Endodermal cell (in vitro differentiated cells): Measurements from ENCODE around the gene S100A16. TPM values are rescaled to one million over a fixed set of nuclear protein-coding genes. Genes with fewer than 3 reads are reported as not detected.

Source experiments
- DNase-seq: peaks from one replicate; pipeline ENCODE4 v3.0.0-alpha.2; 2017
- H3K27ac ChIP-seq: 2 replicates; pipeline ENCODE4 v1.5.1; 2013; ENCODE audit warnings: mild to moderate bottlenecking, low read depth, low read length, moderate library complexity
- H3K27me3 ChIP-seq: 2 replicates; pipeline ENCODE4 v1.6.1; 2013; ENCODE audit warnings: mild to moderate bottlenecking, low read length, moderate library complexity; ENCODE audit not compliant: insufficient read depth, control insufficient read depth, poor library complexity, severe bottlenecking
- H3K36me3 ChIP-seq: 2 replicates; pipeline ENCODE4 v1.7.0; 2013; ENCODE audit warnings: mild to moderate bottlenecking, low read length, moderate library complexity; ENCODE audit not compliant: control insufficient read depth, insufficient read depth
- H3K4me1 ChIP-seq: one replicate; pipeline ENCODE4 v1.7.0; 2013; ENCODE audit warnings: low read length; ENCODE audit not compliant: control insufficient read depth, insufficient read depth
- H3K4me3 ChIP-seq: 2 replicates; pipeline ENCODE4 v1.5.1; 2013; ENCODE audit warnings: mild to moderate bottlenecking, low read length, moderate library complexity
- H3K9ac ChIP-seq: 2 replicates; pipeline ENCODE4 v1.6.1; 2013; ENCODE audit warnings: mild to moderate bottlenecking, low read length, moderate library complexity; ENCODE audit not compliant: poor library complexity, severe bottlenecking; ENCODE audit errors: extremely low read depth
- H3K9me3 ChIP-seq: 2 replicates; pipeline ENCODE4 v1.6.1; 2013; ENCODE audit warnings: mild to moderate bottlenecking, low read length, moderate library complexity; ENCODE audit not compliant: control insufficient read depth
- H3K27ac Mint-ChIP-seq: 2 replicates; pipeline ENCODE4 v1.8.0; 2020; ENCODE audit warnings: mixed read lengths
- H3K27me3 Mint-ChIP-seq: 2 replicates; pipeline ENCODE4 v1.8.0; 2021; ENCODE audit warnings: mild to moderate bottlenecking, mixed read lengths; ENCODE audit not compliant: insufficient read depth
- H3K36me3 Mint-ChIP-seq: 2 replicates; pipeline ENCODE4 v1.8.0; 2020; ENCODE audit warnings: low read depth, mixed read lengths
- H3K4me1 Mint-ChIP-seq: 2 replicates; pipeline ENCODE4 v1.8.0; 2020; ENCODE audit warnings: mixed read lengths
- H3K4me3 Mint-ChIP-seq: 2 replicates; pipeline ENCODE4 v1.8.0; 2020; ENCODE audit warnings: mild to moderate bottlenecking, moderate library complexity, mixed read lengths
- H3K9me3 Mint-ChIP-seq: 2 replicates; pipeline ENCODE4 v1.8.0; 2020; ENCODE audit warnings: mild to moderate bottlenecking, mixed read lengths
- CTCF ChIP-seq: fragments of 200-600 bp; sonication (generic); conservative IDR thresholded peaks from 2 replicates; pipeline ENCODE4 v1.5.0; 2021; ENCODE audit warnings: antibody characterized with exemption, mild to moderate bottlenecking
- WGBS, 2 experiments: methylation state at CpG; one replicate each; pipeline versions ENCODE4 v1.1.5 to v1.1.7; 2013; ENCODE audit warnings: missing lambda C conversion rate in 2 of 2, mixed read lengths in 1 of 2; ENCODE audit not compliant: insufficient coverage in 1 of 2, insufficient read length in 1 of 2; 5-methylcytosine and 5-hydroxymethylcytosine counted together
- total RNA-seq, 2 donors: library from RNA; stranded (reverse); fragmentation: NEBNext Ultra II Directional in 1 of 2; extraction: Animal tissue kit (Norgen Biotek cat#: 25700) in 1 of 2; gene quantifications; 2 replicates in 1 of 2; 3 replicates in 1 of 2; pipeline ENCODE4 v1.2.1, GENCODE V29; 2021

Gene S100A16
- total RNA-seq, 2 donors from 2014 or later: 149 to 152 TPM

- no peaks in the 10 kb centered on the region for H3K36me3 Mint-ChIP-seq
- peaks cover 2% of the 10 kb centered on the region for H3K9me3 Mint-ChIP-seq
- peak overlapping the region; percentile 42 for H3K4me3 Mint-ChIP-seq
- no peak for TF ChIP-seq CTCF
- peaks cover 7% of the 10 kb centered on the region for H3K27me3 Mint-ChIP-seq
- peak overlapping the region; percentile 78 for H3K27ac Mint-ChIP-seq
- H3K9me3 ChIP-seq: no peaks in the 10 kb centered on the region
- H3K27ac ChIP-seq: peak overlapping the region; percentile 40
- peak; percentile 80 for DNase-seq
- no peak overlapping the region for H3K9ac ChIP-seq
- H3K27me3 ChIP-seq: no peaks in the 10 kb centered on the region
- no peaks in the 10 kb centered on the region for H3K36me3 ChIP-seq
- H3K4me1 Mint-ChIP-seq: peaks cover 29% of the 10 kb centered on the region
- 72 to 79% methylated on average over 13 to 22 of the region's 22 CpGs for WGBS, 2 experiments
- H3K4me3 ChIP-seq: no peak overlapping the region
- H3K4me1 ChIP-seq: peaks cover 11% of the 10 kb centered on the region
These were observed 45.1 kb downstream of the S100A16 start for GRCh38 chr1:153567621-153568366.

GRCh38 chr1:153566414-153567371 lies 46.2 kb downstream of the S100A16 start:
- Histone ChIP-seq H3K4me3 (no peak overlapping the region), H3K27ac (peak overlapping the region; percentile 73), H3K9me3 (no peaks in the 10 kb centered on the region), H3K36me3 (no peaks in the 10 kb centered on the region), H3K9ac (no peak overlapping the region), H3K4me1 (peaks cover 11% of the 10 kb centered on the region), H3K27me3 (no peaks in the 10 kb centered on the region)
- peaks cover 29% of the 10 kb centered on the region for H3K4me1 Mint-ChIP-seq
- DNase-seq: peak; percentile 96
- H3K9me3 Mint-ChIP-seq: no peaks in the 10 kb centered on the region
- WGBS, 2 experiments: 59 to 71% methylated on average over 10 to 16 of the region's 16 CpGs
- no peak overlapping the region for H3K4me3 Mint-ChIP-seq
- peak overlapping the region; percentile 90 for H3K27ac Mint-ChIP-seq
- TF ChIP-seq CTCF: no peak
- H3K36me3 Mint-ChIP-seq: no peaks in the 10 kb centered on the region
- peaks cover 6% of the 10 kb centered on the region for H3K27me3 Mint-ChIP-seq

DNA sequence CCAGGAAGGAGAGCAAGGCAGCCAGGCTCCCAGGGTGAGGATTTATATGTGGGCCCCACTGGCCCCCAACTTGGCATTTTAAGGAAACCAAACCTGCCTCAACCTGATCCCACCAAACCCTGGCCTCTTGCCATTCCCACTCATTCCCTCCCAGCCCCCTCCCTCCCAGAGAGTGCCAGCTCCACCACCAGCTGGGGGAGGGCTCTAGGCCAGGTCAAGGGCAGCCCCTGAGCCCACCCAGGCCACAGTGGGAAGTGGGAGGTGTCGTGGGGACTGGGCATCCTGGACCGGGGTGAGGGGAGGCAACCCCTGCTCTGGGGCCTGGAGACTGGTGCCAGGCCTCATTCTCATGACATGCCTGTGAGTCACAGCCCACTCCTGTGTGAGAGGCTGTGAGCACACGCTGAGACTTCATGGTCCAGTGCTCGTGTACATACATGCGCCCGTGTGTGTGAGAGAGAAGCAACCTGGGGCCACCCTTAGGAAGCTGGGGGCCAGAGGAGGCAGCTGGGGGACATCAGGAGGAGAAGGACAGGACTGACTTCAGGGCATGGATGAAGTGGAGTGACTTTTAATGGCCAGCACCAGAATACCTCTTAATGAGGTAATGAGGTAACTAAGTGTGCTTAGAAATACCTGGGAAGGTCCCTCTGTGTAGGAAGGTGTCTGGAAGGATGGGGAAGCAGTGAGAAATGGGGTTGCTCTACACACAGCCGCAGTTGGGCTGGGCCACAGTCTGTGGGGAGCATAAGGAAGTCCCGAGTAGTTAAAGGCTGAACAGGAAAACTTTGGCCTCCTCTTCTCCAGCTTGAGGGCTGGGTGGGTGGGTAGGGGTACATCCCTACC lies 47.2 kb downstream of the S100A16 start, which contains the start of gene S100A2:
TSS of gene S100A2 (minus strand) at position 316 of the 846 bp plus-strand sequence. CDS start 1,967 bp downstream, outside the sequence.
- H3K4me3 ChIP-seq: no peak within 1 kb of the TSS
- no peak within 1 kb of the TSS for H3K9ac ChIP-seq
- peak; percentile 62 for DNase-seq

More for the DNA sequence above, 47.2 kb downstream of the S100A16 start, which contains the start of gene S100A2:
- Histone ChIP-seq H3K36me3 (no peaks in the 10 kb centered on the region), H3K9me3 (no peaks in the 10 kb centered on the region), H3K27ac (peak within 1 kb of the TSS; percentile 79), H3K4me1 (peaks cover 11% of the 10 kb centered on the region), H3K27me3 (no peaks in the 10 kb centered on the region)
- no peak for TF ChIP-seq CTCF
- H3K4me1 Mint-ChIP-seq: peaks cover 28% of the 10 kb centered on the region
- no peaks in the 10 kb centered on the region for H3K9me3 Mint-ChIP-seq
- 83% methylated on average over 7 to 8 of the region's 8 CpGs for WGBS, 2 experiments
- no peak within 1 kb of the TSS for H3K4me3 Mint-ChIP-seq
- peak within 1 kb of the TSS; percentile 90 for H3K27ac Mint-ChIP-seq
- peaks cover under 1% of the 10 kb centered on the region for H3K27me3 Mint-ChIP-seq
- H3K36me3 Mint-ChIP-seq: no peaks in the 10 kb centered on the region
